NCI-H2029 (cell line): ENCODE measurements around the gene APEH.

Source experiments
- DNase-seq: peaks from one replicate; lab custom pipeline; 2025; lab: John Stamatoyannopoulos, UW

APEH gene

GRCh38 chr3:49650637-49651036 is 23.5 kb upstream of the APEH start:
- DNase-seq: no peak

- no peak for DNase-seq
Observed at GRCh38 chr3:49652218-49652902, 21.8 kb upstream of the APEH start.

- DNase-seq: no peak
Observed at GRCh38 chr3:49652903-49653415, 21.2 kb upstream of the APEH start.

- DNase-seq: no peak
Observed at GRCh38 chr3:49653621-49654020, 20.5 kb upstream of the APEH start.

- DNase-seq: no peak
Observed at GRCh38 chr3:49654176-49654825, 19.9 kb upstream of the APEH start.

GRCh38 chr3:49654955-49655556 is 19.1 kb upstream of the APEH start:
- peak; percentile 86 for DNase-seq

GRCh38 chr3:49655731-49656285 is 18.3 kb upstream of the APEH start:
- DNase-seq: no peak

- DNase-seq: no peak
Observed at GRCh38 chr3:49656541-49657112, 17.5 kb upstream of the APEH start.

- no peak for DNase-seq
Observed at GRCh38 chr3:49657208-49657915, 16.8 kb upstream of the APEH start.

- no peak for DNase-seq
Observed at GRCh38 chr3:49658711-49659110, 15.4 kb upstream of the APEH start.

- no peak for DNase-seq
Observed at GRCh38 chr3:49659756-49660155, 14.4 kb upstream of the APEH start.

GRCh38 chr3:49661281-49661680 is 12.9 kb upstream of the APEH start:
- DNase-seq: no peak

GRCh38 chr3:49662021-49662420 is 12.1 kb upstream of the APEH start:
- DNase-seq: no peak

GRCh38 chr3:49662720-49663413 is 11.3 kb upstream of the APEH start:
- DNase-seq: no peak

- DNase-seq: no peak
Observed at GRCh38 chr3:49663831-49664230, 10.3 kb upstream of the APEH start.

GRCh38 chr3:49664300-49664699 is 9.9 kb upstream of the APEH start:
- no peak for DNase-seq

- DNase-seq: no peak
Observed at GRCh38 chr3:49665822-49666519, 8.2 kb upstream of the APEH start.

- no peak for DNase-seq
Observed at GRCh38 chr3:49666592-49666991, 7.6 kb upstream of the APEH start.

GRCh38 chr3:49667701-49668413 is 6.3 kb upstream of the APEH start:
- no peak for DNase-seq

GRCh38 chr3:49668414-49668797 is 5.7 kb upstream of the APEH start:
- DNase-seq: no peak
